Measurements from ENCODE around the gene LHX1. TPM values are rescaled to one million over a fixed set of nuclear protein-coding genes. Genes with fewer than 3 reads are reported as not detected.

LHX1 gene
- total RNA-seq, 3 donors from 2014 or later (not counting 1 experiment from before 2014, with no cell fraction given) = not detected

- no peak for ATAC-seq
- TF ChIP-seq CTCF (IDR thresholded peaks at IDR 0.05) = no peak
- Histone ChIP-seq H3K4me1 (ENCODE audit: control insufficient read depth, insufficient read depth, low read length) (peaks cover 12% of the 10 kb centered on the region), H3K27me3 (ENCODE audit: control insufficient read depth, insufficient read depth, low read length) (peaks cover 23% of the 10 kb centered on the region), H3K36me3 (ENCODE audit: control insufficient read depth, insufficient read depth, low read length) (no peaks in the 10 kb centered on the region), H3K4me3 (ENCODE audit: low read length) (no peak overlapping the region), H3K9me3 (ENCODE audit: control insufficient read depth, insufficient read depth, low read length) (no peaks in the 10 kb centered on the region), H3K27ac (ENCODE audit: low read length) (no peak overlapping the region)
- intact Hi-C loops (cut with micrococcal nuclease) = no loop called here
- Mint-ChIP-seq H3K27ac (no peak overlapping the region), H3K4me1 (peaks cover 8 to 11% of the 10 kb centered on the region in 2 donors), H3K27me3 (ENCODE audit: low read depth in 2 of 2) (peaks cover 47 to 65% of the 10 kb centered on the region in 2 donors), H3K4me3 (no peak overlapping the region), H3K36me3 (no peaks in the 10 kb centered on the region), H3K9me3 (no peaks in the 10 kb centered on the region)
- no peak for DNase-seq
- 100% methylated on average over 4 of the region's 5 CpGs for WGBS (ENCODE audit: insufficient coverage)
Observed at GRCh38 chr17:36923814-36924221, 13.5 kb upstream of the LHX1 start.

GRCh38 chr17:36926226-36926625, 11.0 kb upstream of the LHX1 start:
- Mint-ChIP-seq H3K4me3 (no peak overlapping the region), H3K4me1 (peaks cover 11 to 12% of the 10 kb centered on the region in 2 donors), H3K9me3 (no peaks in the 10 kb centered on the region), H3K36me3 (no peaks in the 10 kb centered on the region), H3K27ac (no peak overlapping the region), H3K27me3 (ENCODE audit: low read depth in 2 of 2) (peaks cover 59 to 66% of the 10 kb centered on the region in 2 donors)
- peaks cover 12% of the 10 kb centered on the region for H3K4me1 ChIP-seq (ENCODE audit: control insufficient read depth, insufficient read depth, low read length)
- no peak for ATAC-seq
- intact Hi-C loops (cut with micrococcal nuclease) = no loop called here
- H3K27me3 ChIP-seq (ENCODE audit: control insufficient read depth, insufficient read depth, low read length) = peaks cover 36% of the 10 kb centered on the region
- DNase-seq = no peak
- H3K4me3 ChIP-seq (ENCODE audit: low read length) = no peak overlapping the region
- no peaks in the 10 kb centered on the region for H3K9me3 ChIP-seq (ENCODE audit: control insufficient read depth, insufficient read depth, low read length)
- no peaks in the 10 kb centered on the region for H3K36me3 ChIP-seq (ENCODE audit: control insufficient read depth, insufficient read depth, low read length)
- WGBS (ENCODE audit: insufficient coverage) = no CpG with 5 or more reads among the region's 3 CpGs
- no peak for TF ChIP-seq CTCF (IDR thresholded peaks at IDR 0.05)
- no peak overlapping the region for H3K27ac ChIP-seq (ENCODE audit: low read length)

GRCh38 chr17:36926701-36927100, 10.6 kb upstream of the LHX1 start:
- Mint-ChIP-seq H3K4me1 (peaks cover 13 to 15% of the 10 kb centered on the region in 2 donors), H3K27ac (no peak overlapping the region), H3K36me3 (no peaks in the 10 kb centered on the region), H3K9me3 (no peaks in the 10 kb centered on the region), H3K4me3 (no peak overlapping the region), H3K27me3 (ENCODE audit: low read depth in 2 of 2) (peaks cover 60 to 66% of the 10 kb centered on the region in 2 donors)
- DNase-seq (no peak), ATAC-seq (no peak)
- H3K27me3 ChIP-seq (ENCODE audit: control insufficient read depth, insufficient read depth, low read length) = peaks cover 41% of the 10 kb centered on the region
- intact Hi-C loops (cut with micrococcal nuclease) = no loop called here
- H3K9me3 ChIP-seq (ENCODE audit: control insufficient read depth, insufficient read depth, low read length) = no peaks in the 10 kb centered on the region
- peaks cover 13% of the 10 kb centered on the region for H3K4me1 ChIP-seq (ENCODE audit: control insufficient read depth, insufficient read depth, low read length)
- 83% methylated on average over 2 of the region's 2 CpGs for WGBS (ENCODE audit: insufficient coverage)
- no peaks in the 10 kb centered on the region for H3K36me3 ChIP-seq (ENCODE audit: control insufficient read depth, insufficient read depth, low read length)
- no peak for TF ChIP-seq CTCF (IDR thresholded peaks at IDR 0.05)
- H3K27ac ChIP-seq (ENCODE audit: low read length) = no peak overlapping the region
- H3K4me3 ChIP-seq (ENCODE audit: low read length) = no peak overlapping the region
